Mesenchymal stem cell (in vitro differentiated cells and primary cell): Measurements from ENCODE around the gene ASCC2.

Source experiments
- DNase-seq: peaks from one replicate; pipeline ENCODE4 v3.0.0-alpha.2; 2013
- H2AFZ ChIP-seq: one replicate; pipeline ENCODE4 v1.6.1; 2013; ENCODE audit warnings: low read depth, mild to moderate bottlenecking, control low read depth, inconsistent platforms, low read length, moderate library complexity
- H2AK5ac ChIP-seq: 2 replicates; pipeline ENCODE4 v1.6.1; 2013; ENCODE audit warnings: low read length, moderate library complexity, mild to moderate bottlenecking, inconsistent platforms; ENCODE audit not compliant: severe bottlenecking
- H2BK120ac ChIP-seq: one replicate; pipeline ENCODE4 v1.6.1; 2013; ENCODE audit warnings: low read depth, mild to moderate bottlenecking, inconsistent platforms, low read length, moderate library complexity
- H2BK12ac ChIP-seq, 2 experiments: one replicate each; pipeline ENCODE4 v1.6.1; 2013; ENCODE audit warnings: inconsistent platforms in 2 of 2, low read length in 2 of 2, mild to moderate bottlenecking in 2 of 2, moderate library complexity in 2 of 2, control low read depth in 1 of 2
- H2BK15ac ChIP-seq: one replicate; pipeline ENCODE4 v1.6.1; 2013; ENCODE audit warnings: mild to moderate bottlenecking, low read depth, inconsistent platforms; ENCODE audit not compliant: poor library complexity, severe bottlenecking
- H2BK5ac ChIP-seq: 2 replicates; pipeline ENCODE4 v1.6.1; 2013; ENCODE audit warnings: low read depth, mild to moderate bottlenecking, low read length, control low read depth, inconsistent platforms; ENCODE audit not compliant: poor library complexity, severe bottlenecking
- H3K14ac ChIP-seq, 2 experiments: one replicate each; pipeline ENCODE4 v1.6.1; 2013; ENCODE audit warnings: inconsistent platforms in 2 of 2, low read length in 2 of 2, control low read depth in 1 of 2, mild to moderate bottlenecking in 1 of 2, moderate library complexity in 1 of 2
- H3K18ac ChIP-seq, 2 experiments: one replicate each; pipeline ENCODE4 v1.6.1; 2013; ENCODE audit warnings: inconsistent platforms in 2 of 2, low read length in 2 of 2, control low read depth in 1 of 2, low read depth in 1 of 2, mild to moderate bottlenecking in 1 of 2
- H3K23ac ChIP-seq, 2 experiments: one replicate each; pipeline ENCODE4 v1.6.1; 2013; ENCODE audit warnings: inconsistent platforms in 2 of 2, low read length in 2 of 2, mild to moderate bottlenecking in 2 of 2, moderate library complexity in 2 of 2, control low read depth in 1 of 2
- H3K27ac ChIP-seq: 2 replicates; pipeline ENCODE4 v1.5.1; 2013; ENCODE audit warnings: mild to moderate bottlenecking, moderate library complexity, low read length, control low read depth, inconsistent platforms; ENCODE audit not compliant: poor library complexity, severe bottlenecking
- H3K27me3 ChIP-seq, 2 experiments: 2 replicates each; pipeline versions ENCODE4 v1.6.1 to v1.7.0; 2013; ENCODE audit warnings: low read length in 2 of 2, mild to moderate bottlenecking in 2 of 2, moderate library complexity in 2 of 2, control low read depth in 1 of 2, inconsistent platforms in 1 of 2; ENCODE audit not compliant: control insufficient read depth in 1 of 2, insufficient read depth in 1 of 2
- H3K36me3 ChIP-seq, 2 experiments: 2 replicates each; pipeline versions ENCODE4 v1.6.1 to v1.7.0; 2013; ENCODE audit warnings: low read length in 2 of 2, control low read depth in 1 of 2, inconsistent platforms in 1 of 2, low read depth in 1 of 2, mild to moderate bottlenecking in 1 of 2; ENCODE audit not compliant: insufficient read depth in 2 of 2, control insufficient read depth in 1 of 2
- H3K4ac ChIP-seq, 2 experiments: one replicate each; pipeline ENCODE4 v1.6.1; 2013; ENCODE audit warnings: inconsistent platforms in 2 of 2, low read length in 2 of 2, mild to moderate bottlenecking in 2 of 2, moderate library complexity in 2 of 2, control low read depth in 1 of 2, low read depth in 1 of 2
- H3K4me1 ChIP-seq: 2 replicates; pipeline ENCODE4 v1.6.1; 2013; ENCODE audit warnings: low read depth, low read length, control low read depth; ENCODE audit not compliant: control insufficient read depth, insufficient read depth
- H3K4me2 ChIP-seq: 2 replicates; pipeline ENCODE4 v1.6.1; 2013; ENCODE audit warnings: low read length, mild to moderate bottlenecking, inconsistent platforms; ENCODE audit not compliant: poor library complexity, severe bottlenecking
- H3K4me3 ChIP-seq, 2 experiments: 2 replicates each; pipeline versions ENCODE4 v1.5.1 to v1.7.0; 2013; ENCODE audit warnings: low read length in 2 of 2, mild to moderate bottlenecking in 2 of 2, control low read depth in 1 of 2, low read depth in 1 of 2; ENCODE audit not compliant: insufficient read depth in 1 of 2
- H3K79me1 ChIP-seq: replicated peaks from 2 replicates; pipeline ENCODE4 v1.6.1; 2013; ENCODE audit warnings: mild to moderate bottlenecking, control low read depth, low read length, inconsistent platforms; ENCODE audit not compliant: poor library complexity, severe bottlenecking
- H3K9ac ChIP-seq: 2 replicates; pipeline ENCODE4 v1.7.0; 2013; ENCODE audit warnings: mild to moderate bottlenecking, low read length, moderate library complexity
- H3K9me3 ChIP-seq: 2 replicates; pipeline ENCODE4 v1.7.0; 2013; ENCODE audit warnings: mild to moderate bottlenecking, low read length; ENCODE audit not compliant: control insufficient read depth
- H4K8ac ChIP-seq: one replicate; pipeline ENCODE4 v1.6.1; 2013; ENCODE audit warnings: inconsistent platforms, mild to moderate bottlenecking, low read length, moderate library complexity
- H4K91ac ChIP-seq: one replicate; pipeline ENCODE4 v1.6.1; 2013; ENCODE audit warnings: mild to moderate bottlenecking, low read length, inconsistent platforms
- WGBS: methylation state at CpG from one replicate; pipeline ENCODE4 v1.1.7; 2013; ENCODE audit warnings: mixed read lengths; 5-methylcytosine and 5-hydroxymethylcytosine counted together

The ASCC2 gene

GRCh38 chr22:29815580-29815979 lies 22.5 kb downstream of the ASCC2 start:
- no peak overlapping the region for H2BK5ac ChIP-seq
- H3K4me1 ChIP-seq: peaks cover 6% of the 10 kb centered on the region
- H2AK5ac ChIP-seq: no peak overlapping the region
- H3K14ac ChIP-seq: no peak overlapping the region
- no peak overlapping the region for H3K18ac ChIP-seq
- no peak overlapping the region for H4K91ac ChIP-seq
- H4K8ac ChIP-seq: no peak overlapping the region
- H3K27me3 ChIP-seq: no peaks in the 10 kb centered on the region
- H2AFZ ChIP-seq: no peak overlapping the region
- no peaks in the 10 kb centered on the region for H3K9me3 ChIP-seq
- peak overlapping the region; percentile 44 for H3K9ac ChIP-seq
- H3K4me2 ChIP-seq: no peak overlapping the region
- no peak overlapping the region for H2BK12ac ChIP-seq
- no peak overlapping the region for H3K27ac ChIP-seq
- no peak overlapping the region for H3K4me3 ChIP-seq
- no peak overlapping the region for H2BK15ac ChIP-seq
- H3K79me1 ChIP-seq: no peaks in the 10 kb centered on the region
- no peak for DNase-seq
- no peak overlapping the region for H2BK120ac ChIP-seq
- no peak overlapping the region for H3K4ac ChIP-seq
- WGBS: 99% methylated on average over 3 of the region's 4 CpGs
- H3K36me3 ChIP-seq: peaks cover 45 to 59% of the 10 kb centered on the region in 2 experiments
- H3K23ac ChIP-seq: no peak overlapping the region

- peak; percentile 8 for DNase-seq
- 85% methylated on average over 5 of the region's 5 CpGs for WGBS
- peaks cover 6% of the 10 kb centered on the region for H3K4me1 ChIP-seq
- no peak overlapping the region for H4K91ac ChIP-seq
- no peak overlapping the region for H3K14ac ChIP-seq
- no peak overlapping the region for H2BK12ac ChIP-seq
- no peak overlapping the region for H2AK5ac ChIP-seq
- H3K23ac ChIP-seq: no peak overlapping the region
- H2BK5ac ChIP-seq: no peak overlapping the region
- H4K8ac ChIP-seq: no peak overlapping the region
- H3K9me3 ChIP-seq: no peaks in the 10 kb centered on the region
- no peak overlapping the region for H3K27ac ChIP-seq
- no peak overlapping the region for H2BK120ac ChIP-seq
- H2BK15ac ChIP-seq: no peak overlapping the region
- H3K4me3 ChIP-seq: no peak overlapping the region
- H3K27me3 ChIP-seq: no peaks in the 10 kb centered on the region
- no peak overlapping the region for H3K4me2 ChIP-seq
- H3K36me3 ChIP-seq: peaks cover 47 to 57% of the 10 kb centered on the region in 2 experiments
- H2AFZ ChIP-seq: no peak overlapping the region
- no peak overlapping the region for H3K18ac ChIP-seq
- H3K4ac ChIP-seq: no peak overlapping the region
- peaks cover 6% of the 10 kb centered on the region for H3K79me1 ChIP-seq
- no peak overlapping the region for H3K9ac ChIP-seq
Observed at GRCh38 chr22:29814003-29814402, 24.1 kb downstream of the ASCC2 start.

- H3K4me1 ChIP-seq: peaks cover 6% of the 10 kb centered on the region
- no peak overlapping the region for H3K18ac ChIP-seq
- H3K36me3 ChIP-seq: peaks cover 43 to 53% of the 10 kb centered on the region in 2 experiments
- no peak overlapping the region for H3K4me3 ChIP-seq
- no peak overlapping the region for H3K27ac ChIP-seq
- no peak overlapping the region for H3K23ac ChIP-seq
- H3K9ac ChIP-seq: no peak overlapping the region
- H2BK15ac ChIP-seq: no peak overlapping the region
- no peak overlapping the region for H4K91ac ChIP-seq
- no peak overlapping the region for H2BK12ac ChIP-seq
- H3K4me2 ChIP-seq: no peak overlapping the region
- H2BK5ac ChIP-seq: no peak overlapping the region
- H3K27me3 ChIP-seq: no peaks in the 10 kb centered on the region
- H3K79me1 ChIP-seq: peaks cover 6% of the 10 kb centered on the region
- no peak overlapping the region for H3K14ac ChIP-seq
- H4K8ac ChIP-seq: no peak overlapping the region
- 18% methylated on average over 2 of the region's 3 CpGs for WGBS
- H2AFZ ChIP-seq: no peak overlapping the region
- H2AK5ac ChIP-seq: no peak overlapping the region
- H3K9me3 ChIP-seq: no peaks in the 10 kb centered on the region
- peak; percentile 82 for DNase-seq
- H3K4ac ChIP-seq: no peak overlapping the region
- H2BK120ac ChIP-seq: no peak overlapping the region
Observed at GRCh38 chr22:29813563-29813962, 24.5 kb downstream of the ASCC2 start.

GRCh38 chr22:29813126-29813525 lies 24.9 kb downstream of the ASCC2 start:
- Histone ChIP-seq H3K4me3 (no peak overlapping the region), H3K23ac (no peak overlapping the region), H3K4me2 (no peak overlapping the region), H3K9ac (no peak overlapping the region), H3K18ac (no peak overlapping the region), H3K27ac (no peak overlapping the region), H2BK12ac (no peak overlapping the region), H3K36me3 (peaks cover 46 to 56% of the 10 kb centered on the region in 2 experiments), H2BK15ac (no peak overlapping the region), H2AFZ (no peak overlapping the region), H2AK5ac (no peak overlapping the region), H3K9me3 (no peaks in the 10 kb centered on the region), H2BK120ac (no peak overlapping the region), H2BK5ac (no peak overlapping the region), H3K27me3 (no peaks in the 10 kb centered on the region), H4K91ac (no peak overlapping the region), H3K4me1 (peaks cover 6% of the 10 kb centered on the region), H3K14ac (no peak overlapping the region), H3K79me1 (peaks cover 6% of the 10 kb centered on the region), H4K8ac (no peak overlapping the region), H3K4ac (no peak overlapping the region)
- WGBS: 96% methylated on average over 7 of the region's 8 CpGs
- no peak for DNase-seq
